WTC11 (cell line): ENCODE measurements around the gene PLPP4.

ENCODE experiments used
- CTCF ChIP-seq: fragments of 200-600 bp; IDR thresholded peaks from 2 replicates; pipeline ENCODE4 v1.8.0; 2022; ENCODE audit warnings: antibody characterized with exemption
- ETV6 ChIP-seq: sonication (generic); formaldehyde crosslinking; IDR thresholded peaks from 2 replicates; pipeline ENCODE4 v1.8.1; 2022; ENCODE audit warnings: mild to moderate bottlenecking, missing genetic modification reagents
- HMGXB4 ChIP-seq: sonication (generic); formaldehyde crosslinking; IDR thresholded peaks from 2 replicates; pipeline ENCODE4 v1.8.1; 2023; ENCODE audit warnings: mild to moderate bottlenecking, moderate library complexity, missing genetic modification reagents
- JUN ChIP-seq: sonication (generic); formaldehyde crosslinking; IDR thresholded peaks from 2 replicates; pipeline ENCODE4 v1.8.0; 2023; ENCODE audit warnings: mild to moderate bottlenecking, missing genetic modification reagents
- NFE2L1 ChIP-seq: sonication (generic); formaldehyde crosslinking; IDR thresholded peaks from 2 replicates; pipeline ENCODE4 v1.8.1; 2023; ENCODE audit warnings: missing genetic modification reagents

- TF ChIP-seq CTCF (no peak), ETV6 (CRISPR knock-in tag) (no peak), NFE2L1 (CRISPR knock-in tag) (no peak), HMGXB4 (no peak), JUN (CRISPR knock-in tag) (no peak)
Observed at GRCh38 chr10:120539076-120539475, 82.0 kb downstream of the PLPP4 start.
